HG03521 (cell line): ENCODE measurements around the gene SULT6B1.
"Not testable (repeated sequence)": the region's sequence is repeated elsewhere in the genome, so short reads cannot be mapped to it uniquely, and the experiment has no call there.

Experiments used
- ATAC-seq: cut with Tn5 transposase; IDR thresholded peaks from one replicate; pipeline ENCODE4 v1.9.1; 2021; ENCODE audit warnings: mild to moderate bottlenecking, moderate library complexity; ENCODE audit not compliant: unreplicated experiment

SULT6B1 gene

DNA sequence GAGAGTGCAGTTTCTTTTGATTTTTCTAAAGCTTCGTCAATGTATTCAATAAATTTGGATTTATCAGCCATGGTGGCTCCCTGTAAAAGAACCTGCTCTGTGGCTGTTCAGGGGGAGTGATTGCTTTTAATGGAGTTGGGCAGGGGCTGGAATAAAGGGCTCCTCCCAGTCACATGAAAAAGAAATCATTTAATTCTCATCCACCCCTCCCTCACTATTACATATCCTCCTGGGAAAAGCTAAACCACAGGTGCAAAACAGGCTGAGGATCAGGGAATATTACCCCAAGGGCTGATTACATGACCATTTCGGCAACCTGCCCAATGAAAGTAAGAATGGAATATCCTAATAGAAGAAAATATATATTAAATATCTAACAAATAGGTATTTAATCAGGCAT, at the start of gene SULT6B1:
Gene SULT6B1 (minus strand): TSS at position 101 of the 400 bp plus-strand sequence. CDS start 30 bp downstream, at position 71.
- no peak for ATAC-seq

DNA sequence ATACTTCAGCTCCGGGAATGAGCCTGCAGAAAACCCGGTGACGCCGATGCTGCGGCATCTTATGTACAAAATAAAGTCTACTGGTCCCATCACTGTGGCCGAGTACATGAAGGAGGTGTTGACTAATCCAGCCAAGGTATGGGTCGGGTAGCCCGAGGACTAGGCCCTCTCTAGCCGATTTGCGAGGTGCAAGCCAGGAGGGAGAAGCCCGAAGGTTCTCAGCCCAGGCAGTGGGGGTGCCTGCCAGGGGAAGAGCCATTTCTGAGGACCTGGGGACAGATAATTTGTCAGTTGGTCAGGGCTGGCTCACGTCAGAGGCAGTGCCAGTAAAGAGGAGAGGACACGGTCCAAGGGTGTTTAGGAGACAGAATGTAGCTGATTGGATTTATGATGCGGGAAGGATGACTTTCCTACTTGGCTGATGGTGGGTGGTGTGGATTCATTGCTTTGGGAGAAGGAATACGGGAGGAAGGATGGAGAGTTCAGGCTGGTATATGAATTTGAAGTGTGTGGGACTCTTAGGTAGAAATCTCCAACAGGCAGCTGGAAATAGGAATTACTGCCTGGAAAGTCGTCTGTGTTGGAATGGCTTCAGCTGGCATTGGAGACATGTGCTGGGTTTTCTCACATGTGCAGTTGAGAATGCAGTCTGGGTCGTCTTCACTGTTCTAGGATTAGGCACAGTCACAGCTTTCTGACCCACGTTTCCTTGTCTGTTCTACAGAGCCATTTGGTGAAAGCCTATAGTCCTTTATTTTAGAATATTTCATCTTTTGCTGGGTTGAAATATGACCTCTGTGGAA, 43.9 kb upstream of the SULT6B1 start:
- no peak for ATAC-seq

GRCh38 chr2:37231241-37232130, 43.0 kb upstream of the SULT6B1 start, which contains the start of the genes CEBPZ and NDUFAF7:
Gene CEBPZ (minus strand): TSS chr2:37231596. CDS start chr2:37231567, 29 bp downstream.
Gene NDUFAF7 (plus strand): TSS chr2:37231658. CDS start chr2:37231706, 48 bp downstream.
- ATAC-seq = peak; percentile 91

DNA sequence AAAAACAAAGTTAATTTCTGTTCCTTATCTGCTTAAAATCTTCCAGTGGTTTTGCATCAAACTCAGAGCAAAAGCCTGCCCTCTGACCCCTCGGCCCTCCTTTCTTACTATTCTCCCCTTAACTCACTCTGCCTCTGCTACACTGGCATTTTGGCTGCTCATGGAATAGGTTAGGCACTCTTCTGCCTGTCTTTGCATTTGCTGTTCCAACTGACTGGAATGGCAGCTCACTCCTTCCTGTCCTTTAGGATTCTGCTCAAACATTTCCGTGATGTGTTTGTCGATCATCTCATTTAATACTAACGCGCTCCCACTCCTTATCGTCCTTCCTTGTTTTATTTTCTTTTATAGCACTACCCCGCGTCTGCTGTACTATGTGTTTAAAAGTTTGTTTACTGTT, 42.1 kb upstream of the SULT6B1 start:
- no peak for ATAC-seq

DNA sequence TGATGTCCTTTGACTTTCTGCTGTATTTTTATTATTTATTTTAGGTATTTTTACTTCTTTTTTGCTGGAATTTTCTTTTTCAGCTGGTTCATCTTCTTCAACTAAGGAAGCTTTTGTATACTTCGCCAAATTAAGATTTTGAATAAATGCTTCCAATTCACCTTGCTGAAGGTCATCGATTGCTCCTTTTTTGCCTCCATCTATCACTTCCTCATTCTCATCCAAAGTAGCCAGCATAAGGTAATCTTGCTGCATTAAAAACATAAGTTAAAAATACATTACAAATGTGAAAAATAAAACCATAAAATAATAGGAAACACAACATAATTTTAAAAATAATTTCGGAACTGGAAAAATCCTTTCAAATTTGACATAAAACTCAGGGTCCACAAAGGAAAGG, 40.3 kb upstream of the SULT6B1 start:
- ATAC-seq = no peak

DNA sequence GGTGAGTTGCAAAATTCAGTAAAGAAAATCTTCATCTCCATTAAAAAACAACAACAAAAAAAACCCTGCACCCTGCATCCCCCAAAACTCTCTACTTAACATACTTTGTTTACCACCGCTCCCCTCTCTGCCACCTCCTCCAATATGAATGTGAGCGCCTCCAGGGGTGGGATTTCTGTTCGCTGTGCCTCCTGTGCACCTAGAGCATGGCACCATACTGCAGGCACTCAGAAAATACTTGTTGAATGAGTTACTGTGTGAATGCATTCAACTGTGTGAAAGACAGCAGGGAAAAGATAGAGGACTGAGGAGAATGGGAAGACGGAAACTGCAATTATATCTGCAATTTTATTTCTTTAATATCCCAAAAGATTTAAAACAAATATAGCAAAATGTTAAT, 38.4 kb upstream of the SULT6B1 start:
- ATAC-seq = no peak

- ATAC-seq = not testable (repeated sequence)
Observed at GRCh38 chr2:37225129-37225528, 36.7 kb upstream of the SULT6B1 start.

- ATAC-seq = no peak
Observed at GRCh38 chr2:37224063-37224462, 35.6 kb upstream of the SULT6B1 start.

DNA sequence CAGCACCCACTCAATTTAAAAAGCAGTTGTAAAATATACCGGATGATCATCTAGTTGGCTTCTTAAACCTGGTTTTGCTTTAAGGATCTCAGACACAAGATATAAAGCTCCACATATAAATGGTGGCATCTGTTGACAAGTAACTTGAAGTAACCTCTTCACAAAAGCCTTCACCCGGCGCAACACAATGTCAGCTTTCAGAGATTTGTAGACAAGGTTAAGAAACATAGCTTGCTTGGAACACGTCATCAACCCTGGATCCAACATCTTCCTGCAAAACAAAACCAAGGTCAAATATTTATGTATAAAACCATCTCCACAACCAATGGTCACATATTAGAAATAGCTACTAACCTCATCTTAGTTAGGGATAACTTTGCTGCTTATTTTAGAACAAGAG, 34.7 kb upstream of the SULT6B1 start:
- no peak for ATAC-seq

GRCh38 chr2:37219046-37219445, 30.6 kb upstream of the SULT6B1 start:
- no peak for ATAC-seq

DNA sequence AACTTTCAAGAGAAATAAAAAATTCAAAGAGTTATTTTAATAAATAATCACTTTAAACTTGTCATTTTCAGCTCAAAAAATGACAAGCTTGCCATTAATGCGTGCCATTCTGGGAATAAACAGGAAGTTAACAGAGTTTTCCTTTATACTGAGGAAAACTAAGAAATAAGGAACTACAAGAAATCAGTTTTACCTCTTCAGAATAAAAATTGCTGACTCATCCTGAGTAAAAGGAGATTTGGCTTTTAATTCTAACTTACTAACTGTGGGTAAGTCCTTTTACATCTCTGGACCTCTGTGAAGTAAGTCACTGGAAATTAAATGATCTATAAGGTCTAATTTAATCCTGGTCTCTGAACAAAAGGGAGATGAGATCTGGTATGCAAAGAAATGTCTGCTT, 26.8 kb upstream of the SULT6B1 start:
- ATAC-seq = no peak

DNA sequence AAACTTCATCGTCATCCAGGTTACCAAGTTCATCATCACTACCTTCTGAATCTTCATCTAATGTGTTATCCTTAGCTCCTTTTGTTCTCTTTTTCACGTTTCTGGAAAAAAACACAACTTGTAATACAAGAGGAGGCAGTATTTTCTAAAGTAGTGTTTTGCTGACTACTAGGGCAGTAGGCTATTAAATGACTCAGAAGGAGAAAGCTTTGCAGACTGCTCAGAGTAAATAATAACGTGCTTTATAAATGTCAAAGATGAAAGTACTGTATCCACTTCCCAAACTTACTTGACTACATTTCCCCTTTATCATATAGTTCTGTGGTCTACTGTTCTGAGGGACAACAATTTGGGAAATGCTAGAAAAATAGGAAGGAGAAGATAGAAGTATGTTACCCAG, 23.5 kb upstream of the SULT6B1 start:
- no peak for ATAC-seq

GRCh38 chr2:37211212-37211611, 22.7 kb upstream of the SULT6B1 start:
- no peak for ATAC-seq

- ATAC-seq = not testable (repeated sequence)
Observed at GRCh38 chr2:37206760-37207159, 18.3 kb upstream of the SULT6B1 start.

GRCh38 chr2:37205689-37206341, 17.3 kb upstream of the SULT6B1 start:
- no peak for ATAC-seq

GRCh38 chr2:37205071-37205661, 16.7 kb upstream of the SULT6B1 start:
- ATAC-seq = not testable (repeated sequence)

GRCh38 chr2:37203708-37204107, 15.2 kb upstream of the SULT6B1 start:
- ATAC-seq = no peak

DNA sequence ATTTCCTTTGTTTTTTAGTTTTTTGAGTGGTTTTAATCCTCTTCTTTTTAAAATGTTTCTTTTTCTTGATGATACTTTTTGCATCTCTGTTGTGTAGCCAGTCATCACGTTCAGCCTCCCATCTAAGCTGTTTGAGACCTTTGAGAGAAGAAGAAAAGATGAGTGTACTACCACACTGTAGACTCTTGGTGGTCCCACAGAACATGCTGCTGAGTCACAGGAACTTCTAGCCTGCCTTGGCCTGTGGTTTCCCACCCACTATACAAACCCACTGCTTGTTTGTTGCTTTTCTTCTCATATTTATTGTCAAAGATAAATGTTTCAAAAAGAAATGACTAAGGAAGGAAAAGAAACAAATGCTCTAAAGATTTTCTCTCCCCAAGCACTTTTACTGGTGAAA, 13.3 kb upstream of the SULT6B1 start:
- no peak for ATAC-seq

GRCh38 chr2:37201208-37201607, 12.7 kb upstream of the SULT6B1 start:
- no peak for ATAC-seq

DNA sequence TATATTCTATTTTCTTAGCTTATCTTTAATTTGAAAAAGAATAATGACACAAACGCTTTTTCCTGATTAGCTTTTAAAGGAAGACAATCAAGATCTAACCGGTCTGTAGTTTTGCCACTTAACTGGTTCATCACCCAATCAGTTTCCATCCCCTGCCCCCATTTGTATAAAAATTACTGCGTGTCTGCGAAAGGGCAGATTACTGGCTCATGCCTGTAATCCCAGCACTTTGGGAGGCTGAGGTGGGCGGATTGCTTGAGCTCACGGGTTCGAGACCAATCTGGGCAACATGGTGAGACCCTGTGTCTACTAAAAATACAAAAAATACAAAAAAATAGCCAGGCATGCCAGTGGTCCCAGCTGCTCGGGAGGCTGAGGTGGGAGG, 10.2 kb upstream of the SULT6B1 start:
- no peak for ATAC-seq
